ENCODE measurements around the gene INPP5E.

The INPP5E gene, protein sequence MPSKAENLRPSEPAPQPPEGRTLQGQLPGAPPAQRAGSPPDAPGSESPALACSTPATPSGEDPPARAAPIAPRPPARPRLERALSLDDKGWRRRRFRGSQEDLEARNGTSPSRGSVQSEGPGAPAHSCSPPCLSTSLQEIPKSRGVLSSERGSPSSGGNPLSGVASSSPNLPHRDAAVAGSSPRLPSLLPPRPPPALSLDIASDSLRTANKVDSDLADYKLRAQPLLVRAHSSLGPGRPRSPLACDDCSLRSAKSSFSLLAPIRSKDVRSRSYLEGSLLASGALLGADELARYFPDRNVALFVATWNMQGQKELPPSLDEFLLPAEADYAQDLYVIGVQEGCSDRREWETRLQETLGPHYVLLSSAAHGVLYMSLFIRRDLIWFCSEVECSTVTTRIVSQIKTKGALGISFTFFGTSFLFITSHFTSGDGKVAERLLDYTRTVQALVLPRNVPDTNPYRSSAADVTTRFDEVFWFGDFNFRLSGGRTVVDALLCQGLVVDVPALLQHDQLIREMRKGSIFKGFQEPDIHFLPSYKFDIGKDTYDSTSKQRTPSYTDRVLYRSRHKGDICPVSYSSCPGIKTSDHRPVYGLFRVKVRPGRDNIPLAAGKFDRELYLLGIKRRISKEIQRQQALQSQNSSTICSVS

DNA sequence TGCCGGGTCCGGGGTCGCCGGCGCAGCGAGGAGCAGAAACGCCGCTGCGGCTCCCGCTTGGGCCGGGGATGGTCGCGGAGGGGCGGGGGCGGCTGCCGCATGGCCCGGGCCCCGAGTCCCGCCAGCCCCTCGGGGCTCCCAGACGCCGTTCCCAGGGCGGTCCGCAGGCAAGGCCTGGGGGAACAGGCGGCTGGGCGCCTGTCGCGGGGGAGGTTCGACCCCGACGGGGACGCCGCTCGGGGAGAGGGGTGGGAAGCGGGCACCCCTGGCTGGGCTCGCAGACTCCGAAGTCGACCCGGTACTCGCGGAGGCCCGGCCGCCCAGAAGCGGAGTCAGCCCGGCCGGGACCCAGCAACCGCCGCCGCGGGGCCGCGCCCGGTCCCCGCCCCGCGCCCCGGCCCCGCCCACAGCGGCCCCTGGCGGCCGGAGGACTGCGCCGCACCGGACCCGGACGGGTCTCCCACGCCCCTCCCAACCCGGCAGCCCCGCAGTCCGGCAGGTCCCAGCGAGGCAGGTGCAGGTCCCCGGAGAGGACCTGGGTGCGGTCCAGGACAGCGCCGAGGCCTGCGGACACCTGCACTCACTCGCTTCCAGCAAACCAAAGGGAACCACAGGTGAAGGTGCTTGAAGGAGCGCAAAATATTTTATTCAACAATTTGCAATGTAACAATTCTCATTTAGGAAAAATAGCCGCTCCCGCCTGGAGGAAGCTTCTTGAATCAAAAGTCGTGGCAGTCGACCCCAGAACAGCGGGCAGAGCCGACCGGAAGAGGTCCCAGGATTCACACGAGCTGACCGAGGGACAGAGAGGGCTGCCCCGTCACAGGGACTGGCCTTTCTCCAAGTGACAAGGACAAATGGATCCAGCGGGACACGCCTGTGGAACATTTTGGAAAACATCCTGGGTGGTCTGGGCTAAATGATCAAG lies at the start of gene INPP5E:
TSS of gene INPP5E (minus strand) at position 365 of the 928 bp plus-strand sequence. CDS start 426 bp downstream, outside the sequence.
- peak; percentile 93 for DNase-seq (ENCODE audit: low spot score)

DNA sequence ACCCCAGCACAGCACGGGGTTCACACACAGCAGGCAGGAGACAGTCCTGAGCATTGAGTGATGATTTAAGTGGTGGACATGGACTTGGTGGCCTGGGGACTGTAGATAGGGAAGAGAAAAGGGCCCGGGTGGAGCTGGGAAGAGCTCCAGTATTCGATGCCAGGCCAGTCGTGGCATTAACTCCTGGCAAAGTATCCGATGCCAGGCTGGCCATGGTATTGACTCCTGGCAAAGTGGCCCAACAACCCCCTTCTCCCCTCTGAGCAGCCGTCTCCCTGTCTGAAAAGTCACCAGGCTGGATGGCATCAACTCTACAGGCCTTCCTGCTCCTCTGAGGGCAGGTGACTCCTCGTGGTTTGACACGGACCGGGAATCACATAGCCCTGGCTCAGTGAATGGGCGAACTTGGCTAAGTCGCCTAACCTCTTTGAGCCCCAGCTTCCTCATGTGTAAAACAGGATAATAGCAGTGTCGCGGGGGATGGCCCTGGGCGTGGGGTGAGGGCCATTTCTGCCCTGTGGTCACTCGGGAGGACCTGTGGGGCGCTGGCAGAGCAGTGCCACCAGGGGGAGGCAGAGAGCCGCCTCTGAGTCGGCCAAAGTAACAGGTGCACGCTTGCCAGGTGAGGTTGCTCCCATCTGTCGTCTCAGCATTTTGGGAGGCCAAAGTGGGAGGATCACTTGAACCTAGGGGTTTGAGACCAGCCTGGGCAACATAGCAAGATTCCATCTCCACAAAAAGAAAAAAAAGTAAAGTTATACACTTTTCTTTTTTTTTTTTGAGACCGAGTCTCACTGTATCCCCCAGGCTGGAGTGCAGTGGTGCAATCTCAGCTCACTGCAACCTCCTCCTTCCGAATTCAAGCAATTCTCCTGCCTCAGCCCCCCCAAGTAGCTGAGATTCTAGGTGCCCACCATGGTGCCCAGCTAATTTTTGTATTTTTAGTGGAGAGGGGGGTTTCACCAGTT lies 48.9 kb upstream of the INPP5E start:
- DNase-seq (ENCODE audit: low spot score), result peak; percentile 52

DNA sequence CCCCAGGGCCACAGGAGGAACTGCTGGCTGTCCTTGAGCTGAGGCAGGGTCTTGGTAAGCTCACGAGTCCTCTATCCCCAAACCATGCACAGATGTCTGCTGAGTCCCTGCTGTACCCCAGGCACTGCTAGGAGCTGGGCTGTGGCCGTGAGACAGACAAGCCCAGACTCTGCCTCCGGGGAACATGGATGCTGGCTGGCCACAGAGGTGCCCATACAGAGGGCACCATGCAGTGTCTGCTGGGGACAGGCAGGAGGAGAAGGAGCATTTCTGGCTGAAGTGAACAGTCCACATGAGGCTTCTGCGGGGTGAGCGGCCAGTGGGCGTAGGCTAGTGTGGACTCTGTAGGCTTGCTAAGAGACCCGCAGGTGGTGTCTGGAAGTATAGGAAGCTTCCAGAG lies 48.0 kb upstream of the INPP5E start:
- DNase-seq (ENCODE audit: low spot score), result no peak

DNA sequence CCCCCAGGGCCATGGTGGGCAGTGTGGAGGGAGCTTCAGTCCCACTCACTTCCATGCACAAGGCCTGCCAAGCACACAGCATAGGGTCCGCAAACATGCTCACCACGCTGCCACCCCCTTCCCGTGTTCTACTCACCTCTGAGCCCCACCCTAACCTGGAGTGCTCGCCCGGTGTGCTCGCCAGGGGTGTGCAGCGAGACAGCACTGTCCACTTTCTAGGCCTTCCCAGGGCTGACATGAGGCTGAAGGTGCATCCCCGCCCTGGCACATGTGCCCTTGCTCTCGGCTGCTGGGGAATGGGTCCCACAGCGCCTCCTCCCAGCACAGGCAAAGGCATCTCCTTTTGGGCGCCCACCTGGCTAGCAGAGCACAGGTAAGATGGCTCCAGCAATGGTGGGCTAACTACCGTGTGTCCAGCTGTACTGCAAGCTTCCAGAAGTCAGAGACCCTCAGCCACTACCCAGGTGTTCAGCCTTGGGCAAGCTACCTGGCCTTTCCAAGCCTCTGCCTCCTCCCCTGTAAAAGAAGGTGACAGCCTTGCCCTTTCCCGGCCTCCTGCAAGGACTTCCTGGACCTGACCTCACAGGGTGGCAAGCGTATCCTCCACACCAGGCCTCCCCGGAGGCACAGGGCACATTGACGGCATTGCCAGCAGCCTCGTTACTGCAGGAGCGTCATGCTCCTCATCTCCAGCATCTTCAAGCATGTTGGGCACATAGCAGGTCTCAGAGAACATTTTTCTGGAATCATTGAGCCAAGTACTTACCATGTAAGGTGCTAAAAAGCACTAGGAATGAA lies 47.4 kb upstream of the INPP5E start:
- DNase-seq (ENCODE audit: low spot score), result no peak

DNA sequence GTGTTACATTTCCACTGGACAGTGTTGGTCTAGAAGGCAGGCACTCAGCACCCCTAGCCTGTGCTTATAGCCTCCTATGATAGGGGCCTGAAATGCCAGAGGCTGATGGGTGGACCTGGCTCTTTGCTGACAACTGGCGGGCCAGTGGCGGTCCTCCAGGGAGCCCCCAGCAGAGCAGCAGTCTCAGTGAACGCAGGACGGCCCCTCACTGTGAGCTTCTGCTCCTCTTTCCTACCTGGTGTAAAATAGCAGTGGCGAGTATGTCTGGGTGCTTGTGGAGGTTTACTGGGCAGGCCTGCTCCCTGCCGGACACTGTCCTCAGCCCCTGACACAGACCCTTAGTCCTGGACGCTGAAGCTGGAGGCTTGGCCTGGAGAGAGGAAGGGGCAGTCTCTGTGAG lies 46.5 kb upstream of the INPP5E start:
- no peak for DNase-seq (ENCODE audit: low spot score)

DNA sequence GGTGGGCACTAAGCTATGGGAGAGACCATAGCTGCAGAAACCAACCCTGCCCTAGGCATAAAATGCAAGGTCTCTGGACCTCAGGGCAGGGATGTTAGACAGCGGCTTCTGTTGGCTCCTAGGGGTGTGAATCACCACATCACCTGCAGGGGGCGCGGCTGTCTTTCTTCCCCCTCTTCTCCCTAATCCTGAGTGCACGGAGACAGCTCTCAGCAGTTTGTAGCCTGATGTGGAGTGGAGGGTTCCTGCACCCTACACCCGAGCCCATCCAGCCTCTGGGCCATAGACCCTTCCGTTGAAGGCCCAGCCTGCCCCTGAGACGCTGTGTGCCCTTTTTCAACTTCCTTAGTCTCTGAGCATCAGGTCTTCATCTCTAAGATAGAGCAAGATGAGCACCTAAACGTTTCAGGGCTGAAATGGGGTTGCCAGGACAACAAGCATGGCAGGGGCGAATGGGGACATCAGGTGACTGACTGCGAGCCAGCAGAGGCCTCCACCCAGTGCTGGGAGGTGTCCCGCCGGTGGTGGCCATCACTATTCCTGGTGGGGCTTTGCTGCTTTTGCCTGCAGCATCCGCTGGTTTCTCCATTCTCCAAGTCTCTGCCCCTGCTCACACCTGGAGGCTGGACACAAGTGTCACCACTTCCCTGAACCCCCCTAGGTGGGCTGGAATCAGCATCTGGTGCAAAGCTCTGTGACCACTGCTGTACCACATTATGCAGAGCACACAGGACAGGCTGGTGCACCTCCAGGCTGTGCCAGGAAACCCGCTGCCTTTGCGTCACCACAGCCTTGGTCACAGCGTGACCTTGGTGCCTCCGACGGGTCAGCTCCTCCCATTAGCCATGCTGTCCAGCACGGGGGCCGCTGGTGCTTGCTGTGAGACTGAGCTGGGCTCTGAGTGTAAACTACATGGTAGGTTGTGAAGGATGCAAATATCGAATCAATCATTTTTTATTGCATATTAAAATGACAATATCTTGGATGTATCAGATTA lies 45.7 kb upstream of the INPP5E start:
- peak; percentile 66 for DNase-seq (ENCODE audit: low spot score)

DNA sequence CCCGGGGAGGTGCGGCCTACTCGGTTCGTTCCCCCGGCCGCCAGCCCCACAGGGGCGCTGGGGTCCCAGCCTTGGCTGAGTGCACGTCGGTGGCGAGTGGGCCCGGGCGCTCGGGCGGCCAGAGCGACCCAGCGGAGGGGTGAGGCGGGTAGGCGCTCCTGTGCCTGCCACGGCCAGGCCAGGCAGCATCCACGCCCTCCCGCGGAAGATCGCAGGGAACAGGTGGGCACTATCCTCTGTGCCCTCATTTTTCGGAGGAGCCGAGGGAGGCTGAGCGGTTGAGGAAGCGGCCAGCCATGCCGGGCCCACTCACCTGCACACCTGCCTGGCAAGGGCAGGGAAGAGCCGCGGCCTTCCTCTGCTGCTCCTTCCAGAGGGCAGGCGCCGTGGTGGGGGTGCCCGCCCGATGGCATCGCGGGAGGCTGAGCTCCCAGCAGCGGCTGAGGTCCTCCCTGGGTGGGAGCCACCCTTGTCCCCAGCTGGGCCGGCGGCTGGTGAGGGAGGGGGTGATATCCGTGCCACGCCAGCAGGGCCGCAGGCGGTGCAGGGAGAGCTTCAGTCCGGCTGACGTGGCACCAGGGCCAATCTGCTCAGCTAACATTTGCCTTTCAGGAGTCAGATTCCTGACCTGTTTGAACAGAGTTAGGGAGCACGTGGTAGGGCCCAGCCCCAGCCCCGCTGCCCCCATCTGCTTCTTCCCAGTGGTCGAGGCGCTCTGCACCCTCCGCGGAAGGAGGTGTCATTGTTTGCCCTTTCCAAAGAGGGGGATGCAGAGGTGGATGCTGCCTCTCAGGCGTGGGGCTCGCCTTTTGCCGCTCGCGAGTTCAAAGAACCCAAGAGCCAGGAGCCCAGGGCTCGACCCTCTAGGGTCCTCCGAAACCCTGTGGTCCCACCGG lies 44.8 kb upstream of the INPP5E start:
- DNase-seq (ENCODE audit: low spot score), result no peak

DNA sequence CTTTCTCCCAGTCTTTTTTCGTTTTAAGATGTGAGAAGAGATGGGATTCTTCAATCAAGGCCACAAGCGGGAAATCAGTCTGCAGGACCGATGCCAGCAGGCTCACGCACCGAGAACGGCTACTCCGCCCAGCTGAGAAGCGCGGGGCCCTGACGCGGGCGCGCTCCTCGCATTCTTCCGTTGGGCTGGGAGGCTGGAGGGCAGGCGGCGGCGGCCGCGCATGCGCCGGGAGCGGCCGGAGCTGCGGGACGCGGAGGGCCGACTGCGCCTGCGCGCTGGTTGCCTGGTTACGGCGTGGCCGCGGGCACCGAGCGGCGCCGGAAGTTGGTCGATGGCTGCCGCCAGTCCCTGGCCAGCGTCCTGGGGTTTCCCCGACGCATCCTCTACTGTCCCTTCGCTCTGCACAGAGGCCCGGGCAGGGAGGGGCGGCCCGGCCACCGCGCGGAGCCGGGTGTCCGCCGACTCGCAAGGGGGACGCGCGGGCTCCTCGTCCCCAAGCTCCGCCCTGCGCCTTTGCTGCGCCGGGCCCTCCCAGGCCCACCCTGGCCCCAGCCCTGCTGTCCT lies 44.0 kb upstream of the INPP5E start:
- DNase-seq (ENCODE audit: low spot score), result peak; percentile 94

DNA sequence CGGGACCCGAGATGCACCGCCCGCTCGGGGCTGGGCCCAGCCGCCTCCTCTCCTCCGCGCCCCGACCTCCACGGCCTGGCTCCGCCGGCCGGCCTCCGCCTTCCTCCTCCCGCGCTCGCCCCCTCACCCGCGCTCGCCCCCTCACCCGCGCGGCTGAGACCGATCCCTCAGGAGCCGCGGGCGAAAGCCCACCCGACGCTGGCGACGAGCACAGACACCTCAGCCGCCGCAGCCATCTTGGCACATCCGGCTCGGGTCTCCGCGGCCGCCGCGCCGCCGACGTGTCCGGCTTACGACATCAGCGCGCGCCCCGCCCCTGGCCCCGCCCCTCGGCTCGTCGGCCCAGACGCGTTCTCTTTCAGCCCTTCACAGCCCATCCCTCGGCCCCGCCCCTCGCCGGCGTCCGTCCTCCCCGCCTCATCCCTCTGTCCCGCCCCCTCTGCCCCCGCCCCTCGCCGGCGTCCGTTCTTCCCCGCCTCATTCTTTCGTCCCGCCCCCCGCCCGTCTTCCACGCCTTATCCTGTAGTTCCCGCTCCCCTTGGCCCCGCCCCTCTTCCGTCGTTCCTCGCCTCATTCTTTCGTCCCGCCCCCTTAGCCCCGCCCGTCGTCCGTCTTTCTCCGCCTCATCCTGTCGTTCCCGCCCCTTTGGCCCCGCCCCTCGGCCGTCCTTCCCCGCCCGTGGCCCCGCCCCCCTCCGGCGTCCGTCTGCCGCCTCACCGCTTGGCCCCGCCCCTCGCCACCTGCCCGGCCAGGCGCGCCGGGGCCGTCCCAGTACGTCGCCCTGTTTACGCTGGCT lies 43.3 kb upstream of the INPP5E start, which contains the start of gene SEC16A:
TSS of gene SEC16A (minus strand) at position 248 of the 796 bp plus-strand sequence. CDS start 5,425 bp downstream, outside the sequence.
- peak; percentile 95 for DNase-seq (ENCODE audit: low spot score)

DNA sequence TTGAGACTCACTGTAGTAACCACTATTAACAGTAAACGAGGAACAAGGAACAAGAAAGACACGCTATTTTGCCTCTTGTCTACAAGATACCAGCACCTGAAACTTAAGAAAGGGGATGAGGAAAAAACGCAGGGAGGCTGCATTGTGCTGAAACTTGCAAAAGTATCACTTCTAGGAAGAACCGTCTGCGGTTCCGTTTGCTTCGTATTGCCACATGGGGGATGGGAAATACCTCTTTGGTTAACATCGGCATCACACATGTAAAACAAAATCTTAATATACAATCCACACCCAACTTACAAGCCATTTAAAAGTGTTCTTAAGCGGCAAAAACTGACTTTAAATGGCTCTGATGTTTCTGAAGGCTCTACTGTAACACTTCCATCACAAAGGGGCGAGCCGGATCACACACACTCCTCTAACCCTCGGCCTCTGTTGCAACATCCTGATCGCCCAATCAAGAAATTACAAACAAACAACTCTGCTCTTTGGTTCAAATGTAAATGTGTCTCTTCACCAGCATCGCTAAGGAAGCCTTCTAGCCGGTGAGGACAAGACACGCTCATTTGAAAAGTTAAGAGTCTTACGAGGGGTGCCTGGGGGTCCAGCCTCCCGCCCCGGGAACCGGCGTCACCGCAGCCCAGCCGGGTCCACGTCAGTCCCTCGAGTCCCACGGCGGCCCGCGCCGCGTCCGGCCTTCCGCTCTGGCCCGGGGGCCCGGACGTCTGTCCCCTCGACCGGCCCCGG lies 42.6 kb upstream of the INPP5E start:
- peak; percentile 29 for DNase-seq (ENCODE audit: low spot score)

DNA sequence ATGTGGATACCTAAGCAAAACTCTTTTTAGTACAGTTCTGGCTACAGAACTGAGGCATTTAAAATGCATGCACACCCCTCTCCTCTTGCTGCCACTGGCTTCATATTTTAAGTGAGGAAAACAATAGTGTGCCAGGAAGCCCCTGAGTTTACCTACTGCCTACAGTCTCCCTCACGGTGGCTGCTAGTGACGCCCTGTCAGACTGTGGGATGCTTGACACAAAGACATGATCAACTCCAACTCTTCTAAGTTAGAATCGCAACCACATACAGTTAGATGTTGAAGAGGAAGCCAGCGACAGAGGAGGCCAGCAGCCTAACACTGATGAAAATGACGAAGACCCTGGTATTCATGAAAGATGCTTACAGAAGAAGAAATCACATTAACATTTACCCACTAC lies 41.9 kb upstream of the INPP5E start:
- DNase-seq (ENCODE audit: low spot score), result no peak

DNA sequence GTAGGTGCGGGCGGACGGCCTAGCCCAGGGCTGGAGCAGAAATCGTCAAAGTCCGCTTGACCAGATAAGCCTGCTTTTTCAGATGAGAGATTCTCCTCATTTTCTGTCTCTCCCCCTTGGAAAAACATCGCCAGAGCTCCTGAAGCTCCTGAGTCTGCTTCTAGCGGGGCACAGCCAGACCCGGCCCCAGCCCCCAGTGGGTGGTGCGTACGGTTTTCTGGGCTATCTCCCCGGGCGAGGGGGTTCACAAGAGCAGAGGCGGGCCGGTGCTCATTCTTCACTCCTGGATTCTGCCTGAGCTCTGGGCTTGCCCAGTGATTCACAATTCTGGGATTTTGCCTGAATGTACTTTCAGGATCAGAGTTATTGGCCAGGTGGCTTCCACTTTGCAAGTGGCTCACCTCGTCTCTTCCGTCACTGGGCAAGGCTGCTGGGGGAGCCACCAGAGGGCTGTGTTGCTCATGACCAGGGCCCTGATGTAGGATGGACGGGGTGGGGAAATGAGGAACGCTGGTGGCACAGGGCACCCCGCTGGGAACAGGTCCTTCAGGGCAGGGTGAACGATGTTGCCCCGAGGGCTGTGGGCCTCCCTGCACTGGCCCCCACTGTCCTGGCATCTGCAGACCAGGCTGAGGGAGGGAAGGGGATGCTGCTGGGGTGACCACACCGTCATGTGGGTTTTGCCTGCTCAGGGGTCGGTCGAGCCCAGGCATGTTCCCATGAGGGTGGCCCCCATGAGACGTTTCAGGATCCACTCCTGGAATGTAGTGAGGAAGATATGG lies 36.9 kb upstream of the INPP5E start:
- no peak for DNase-seq (ENCODE audit: low spot score)

DNA sequence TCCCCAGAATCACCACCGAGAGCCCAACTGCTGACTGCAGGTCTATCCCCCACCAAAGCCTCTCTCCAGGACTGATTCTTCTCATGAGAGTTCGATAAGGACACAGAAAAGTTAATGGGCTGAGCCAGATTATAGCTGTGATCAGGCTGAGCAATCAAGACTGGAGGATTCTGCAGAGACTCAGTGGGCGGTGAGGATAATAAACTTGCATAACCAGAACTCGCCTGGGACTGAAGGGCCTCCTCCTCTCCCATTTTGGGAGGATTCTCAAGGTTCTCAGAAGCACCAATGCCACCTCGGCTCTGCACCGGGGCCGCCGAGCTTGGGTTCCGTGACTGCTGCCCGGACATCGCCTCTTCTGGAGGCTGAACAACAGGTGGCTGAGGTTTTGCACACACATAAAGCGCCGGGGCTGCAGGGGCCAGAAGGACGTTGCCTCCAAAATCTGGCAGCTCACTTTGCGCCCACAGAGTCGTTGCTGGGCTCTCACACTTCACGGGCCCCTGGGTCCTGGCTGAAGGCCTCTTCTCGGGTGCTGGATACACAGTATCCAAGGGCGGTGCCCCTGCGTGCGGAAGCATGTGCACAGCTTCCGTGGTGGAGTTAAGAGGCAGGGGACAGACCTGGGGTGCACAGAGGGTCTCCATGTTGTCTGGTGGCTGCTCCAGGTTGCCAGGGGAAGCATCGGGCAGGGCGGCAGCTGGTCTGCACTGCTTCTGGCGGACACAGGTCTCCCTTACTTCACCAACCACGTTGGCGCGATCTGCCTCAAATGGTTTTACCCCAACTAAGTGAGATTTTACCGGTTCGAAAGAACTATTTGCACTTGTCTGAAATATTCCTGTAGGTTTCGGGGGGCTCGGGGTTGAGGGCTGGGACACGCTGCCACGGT lies 35.6 kb upstream of the INPP5E start:
- DNase-seq (ENCODE audit: low spot score), result no peak

DNA sequence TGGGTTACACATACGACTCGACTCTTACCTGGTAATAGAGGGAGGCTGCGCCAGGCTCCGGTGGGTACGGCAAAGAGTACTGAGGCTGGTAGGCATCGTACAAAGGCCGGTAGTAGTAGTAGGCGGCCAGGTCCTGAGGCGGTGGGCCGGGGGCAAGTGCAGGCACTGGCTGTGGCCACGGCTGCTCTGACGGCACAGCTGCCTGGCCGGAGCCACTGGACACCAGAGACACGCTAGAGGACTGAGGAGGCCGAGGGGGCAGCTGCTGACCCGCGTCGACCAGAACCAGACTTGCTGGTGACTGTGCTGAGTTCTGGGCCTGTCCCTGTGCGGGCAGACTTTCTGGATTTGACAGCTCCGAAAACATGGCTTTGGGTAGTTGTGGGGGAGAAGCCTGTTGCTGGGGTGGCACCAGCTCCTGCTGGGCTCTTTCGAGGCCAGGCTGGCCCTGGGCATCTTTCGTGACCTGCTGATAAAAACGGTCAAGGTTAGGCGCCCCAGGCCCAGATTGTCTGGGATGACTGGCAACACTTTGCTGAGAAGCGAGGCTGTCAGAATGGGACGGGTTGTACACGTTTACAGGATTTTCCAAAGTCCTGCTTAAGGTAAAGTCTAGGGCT lies 34.5 kb upstream of the INPP5E start:
- DNase-seq (ENCODE audit: low spot score), result no peak

Data from germinal center (tissue), 1 donor.